ENCODE results near the gene FMN1. TPM values are rescaled to one million over a fixed set of nuclear protein-coding genes. Genes with fewer than 3 reads are reported as not detected.

The FMN1 gene
- total RNA-seq, 1 experiment from 2014 or later, result 3.9 TPM

- ChIA-PET CTCF (no interaction called here), POLR2A (interaction anchor here (0.6 kb wide), 1 partner anchor 76 kb away, joined by 4 read pairs; no protein-coding TSS in a partner anchor)
- intact Hi-C loops (cut with micrococcal nuclease; ENCODE audit: unreplicated experiment), result no loop called here
These were observed 314.5 kb downstream of the FMN1 start for GRCh38 chr15:32879980-32880379.

DNA sequence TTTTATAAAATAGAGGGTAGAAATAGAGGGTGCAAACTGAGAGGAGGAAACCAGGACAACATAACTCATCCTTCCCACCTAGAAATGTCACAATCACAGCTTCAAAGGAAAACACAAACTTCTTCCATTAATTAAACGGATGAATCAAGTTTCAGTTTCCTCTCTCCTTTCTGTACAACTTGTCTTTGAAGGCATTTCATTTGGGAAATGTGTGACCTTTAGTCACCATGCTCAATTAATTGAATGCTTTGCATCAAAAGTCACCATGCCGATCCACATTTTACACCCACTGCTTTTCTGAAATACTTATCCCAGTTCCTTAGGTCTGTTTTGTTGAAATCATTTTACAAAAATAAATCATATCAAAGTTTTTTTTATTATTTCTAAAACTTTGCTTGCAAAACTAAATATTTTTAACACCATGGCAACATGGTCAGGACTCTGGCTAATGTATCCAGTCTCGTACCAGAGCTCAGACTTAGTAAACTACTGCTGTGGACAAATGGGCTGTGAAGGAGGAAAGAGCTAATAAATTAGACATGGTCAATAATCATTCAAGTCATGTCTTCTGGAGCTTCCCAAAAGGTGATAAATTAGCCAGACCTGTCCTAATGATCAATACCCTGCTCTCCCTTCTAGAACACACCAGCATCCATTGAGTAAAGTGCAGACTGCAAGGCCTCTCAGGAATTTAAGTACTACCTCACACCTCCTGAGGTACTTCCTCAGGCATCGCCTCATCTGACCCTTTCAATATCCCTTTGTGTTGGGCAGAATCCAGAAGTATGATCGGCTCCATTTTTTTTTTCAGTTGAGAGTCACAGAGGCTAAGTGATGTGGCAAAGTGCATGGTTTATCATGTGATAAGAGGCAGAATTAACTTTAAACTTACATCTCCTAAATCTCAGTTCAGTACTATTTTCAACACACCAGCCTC lies 315.4 kb downstream of the FMN1 start:
- H3K9me3 ChIP-seq (ENCODE audit: control insufficient read depth, insufficient read depth, low read depth, low read length), result no peaks in the 10 kb centered on the region
- no peak overlapping the region for H3K27ac ChIP-seq (ENCODE audit: low read length)
- TF ChIP-seq, protein P1, sequence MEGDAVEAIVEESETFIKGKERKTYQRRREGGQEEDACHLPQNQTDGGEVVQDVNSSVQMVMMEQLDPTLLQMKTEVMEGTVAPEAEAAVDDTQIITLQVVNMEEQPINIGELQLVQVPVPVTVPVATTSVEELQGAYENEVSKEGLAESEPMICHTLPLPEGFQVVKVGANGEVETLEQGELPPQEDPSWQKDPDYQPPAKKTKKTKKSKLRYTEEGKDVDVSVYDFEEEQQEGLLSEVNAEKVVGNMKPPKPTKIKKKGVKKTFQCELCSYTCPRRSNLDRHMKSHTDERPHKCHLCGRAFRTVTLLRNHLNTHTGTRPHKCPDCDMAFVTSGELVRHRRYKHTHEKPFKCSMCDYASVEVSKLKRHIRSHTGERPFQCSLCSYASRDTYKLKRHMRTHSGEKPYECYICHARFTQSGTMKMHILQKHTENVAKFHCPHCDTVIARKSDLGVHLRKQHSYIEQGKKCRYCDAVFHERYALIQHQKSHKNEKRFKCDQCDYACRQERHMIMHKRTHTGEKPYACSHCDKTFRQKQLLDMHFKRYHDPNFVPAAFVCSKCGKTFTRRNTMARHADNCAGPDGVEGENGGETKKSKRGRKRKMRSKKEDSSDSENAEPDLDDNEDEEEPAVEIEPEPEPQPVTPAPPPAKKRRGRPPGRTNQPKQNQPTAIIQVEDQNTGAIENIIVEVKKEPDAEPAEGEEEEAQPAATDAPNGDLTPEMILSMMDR (IDR thresholded peaks at IDR 0.05), result no peak
- TF ChIP-seq POLR2AphosphoS5 (IDR thresholded peaks at IDR 0.05; ENCODE audit: low read depth, low read length) (no peak), TCF7L2 (IDR thresholded peaks at IDR 0.05; ENCODE audit: low read depth, low read length) (no peak), SIN3A (IDR thresholded peaks at IDR 0.05; ENCODE audit: borderline replicate concordance, insufficient read depth, low read depth, low read length) (no peak), REST (IDR thresholded peaks at IDR 0.05; ENCODE audit: insufficient read depth in 1 of 2, low read depth in 2 of 2, low read length in 1 of 2) (no peak)
- no peaks in the 10 kb centered on the region for H3K27me3 ChIP-seq (ENCODE audit: control insufficient read depth, insufficient read depth, low read length)
- no peak overlapping the region for H3K4me3 ChIP-seq (ENCODE audit: low read depth in 2 of 2, low read length in 2 of 2)
- intact Hi-C loops (cut with micrococcal nuclease; ENCODE audit: unreplicated experiment) (no loop called here), in situ Hi-C loops (cut with HindIII; ENCODE audit: low pct_unique_long_range_greater_than_20kb, low sequenced_read_pairs) (no loop called here)
- BruUV-seq (replicated peaks), result no TSS peak
- DNase-seq (ENCODE audit: low read depth, low spot score), result no peak
- no peak for ATAC-seq
- POLR2A ChIA-PET, result interaction anchor here (0.6 kb wide), 1 partner anchor 77 kb away, joined by 4 read pairs; no protein-coding TSS in a partner anchor
- no peaks in the 10 kb centered on the region for H3K36me3 ChIP-seq (ENCODE audit: control insufficient read depth, insufficient read depth, low read length)
- CTCF ChIA-PET, result no interaction called here
- H3K4me1 ChIP-seq (ENCODE audit: control insufficient read depth, insufficient read depth, low read length), result no peaks in the 10 kb centered on the region

More at GRCh38 chr15:32879980-32880379, 314.5 kb downstream of the FMN1 start:
- ATAC-seq (no peak), DNase-seq (ENCODE audit: low read depth, low spot score) (no peak)
- Histone ChIP-seq H3K4me1 (ENCODE audit: control insufficient read depth, insufficient read depth, low read length) (no peaks in the 10 kb centered on the region), H3K27ac (ENCODE audit: low read length) (no peak overlapping the region), H3K9me3 (ENCODE audit: control insufficient read depth, insufficient read depth, low read depth, low read length) (no peaks in the 10 kb centered on the region), H3K36me3 (ENCODE audit: control insufficient read depth, insufficient read depth, low read length) (no peaks in the 10 kb centered on the region), H3K27me3 (ENCODE audit: control insufficient read depth, insufficient read depth, low read length) (no peaks in the 10 kb centered on the region), H3K4me3 (ENCODE audit: low read depth in 2 of 2, low read length in 2 of 2) (no peak overlapping the region)
- no TSS peak for BruUV-seq (replicated peaks)
- TF ChIP-seq SIN3A (IDR thresholded peaks at IDR 0.05; ENCODE audit: borderline replicate concordance, insufficient read depth, low read depth, low read length) (no peak), POLR2AphosphoS5 (IDR thresholded peaks at IDR 0.05; ENCODE audit: low read depth, low read length) (no peak), REST (IDR thresholded peaks at IDR 0.05; ENCODE audit: insufficient read depth in 1 of 2, low read depth in 2 of 2, low read length in 1 of 2) (no peak), TCF7L2 (IDR thresholded peaks at IDR 0.05; ENCODE audit: low read depth, low read length) (no peak)
- TF ChIP-seq, protein P1 (IDR thresholded peaks at IDR 0.05), result no peak
- in situ Hi-C loops (cut with HindIII; ENCODE audit: low pct_unique_long_range_greater_than_20kb, low sequenced_read_pairs), result no loop called here
